ENCODE data around the gene GSTT2.

GRCh38 chr22:23969071-23969470, 10.9 kb upstream of the GSTT2 start:
- no peak for TF ChIP-seq CTCF (IDR thresholded peaks at IDR 0.05)
- TF ChIP-seq EZH2 (IDR thresholded peaks at IDR 0.05; ENCODE audit: borderline replicate concordance, insufficient read depth, low read depth, low read length, poor library complexity, severe bottlenecking), result no peak

Data from B cell (primary cell).